CD14-positive monocyte (primary cell): Measurements from ENCODE around the gene PRR18. TPM values are rescaled to one million over a fixed set of nuclear protein-coding genes. Genes with fewer than 3 reads are reported as not detected.
A peak's percentile ranks its signal among the peaks of the same experiment; 100 is the strongest.

Source experiments
- DNase-seq, 3 donors: peaks; one replicate each; pipeline ENCODE4 v3.0.0-alpha.2; 2011 to 2022
- H2AFZ ChIP-seq: 2 replicates; pipeline ENCODE4 v1.6.0; 2012; ENCODE audit warnings: mild to moderate bottlenecking, low read depth, low read length, inconsistent platforms; ENCODE audit not compliant: insufficient read depth, poor library complexity, severe bottlenecking
- H3K27ac ChIP-seq, 2 donors: 1 replicate in 1 of 2; 2 replicates in 1 of 2; pipeline ENCODE4 v1.5.1; 2012 to 2013; ENCODE audit warnings: low read length in 2 of 2, control low read depth in 1 of 2, inconsistent platforms in 1 of 2, low read depth in 1 of 2, mild to moderate bottlenecking in 1 of 2
- H3K27me3 ChIP-seq, 2 donors: one replicate each; pipeline versions ENCODE4 v1.6.0 to v1.6.1; 2011 to 2013; ENCODE audit warnings: low read length in 2 of 2; ENCODE audit not compliant: control insufficient read depth in 2 of 2, insufficient read depth in 2 of 2
- H3K36me3 ChIP-seq, 2 donors: replicated peaks in 1 of 2; 1 replicate in 1 of 2; 2 replicates in 1 of 2; pipeline versions ENCODE4 v1.5.1 to v1.6.1; 2012 to 2013; ENCODE audit warnings: low read length in 2 of 2, control low read depth in 1 of 2, inconsistent platforms in 1 of 2, mild to moderate bottlenecking in 1 of 2; ENCODE audit not compliant: insufficient read depth in 2 of 2, control insufficient read depth in 1 of 2
- H3K4me1 ChIP-seq, 2 donors: 1 replicate in 1 of 2; 2 replicates in 1 of 2; pipeline versions ENCODE4 v1.5.1 to v1.6.1; 2012 to 2013; ENCODE audit warnings: low read length in 2 of 2, control low read depth in 1 of 2, inconsistent platforms in 1 of 2, mild to moderate bottlenecking in 1 of 2, moderate library complexity in 1 of 2; ENCODE audit not compliant: insufficient read depth in 2 of 2, control insufficient read depth in 1 of 2
- H3K4me2 ChIP-seq: replicated peaks from 2 replicates; pipeline ENCODE3; 2012; ENCODE audit warnings: low read length, moderate library complexity, mild to moderate bottlenecking; ENCODE audit not compliant: poor library complexity, severe bottlenecking; ENCODE audit errors: extremely low read depth
- H3K4me3 ChIP-seq, 3 experiments: fragments of 200-600 bp in 1 of 3; sonication (generic) in 1 of 3; replicated peaks in 1 of 3; 1 replicate in 2 of 3; 2 replicates in 1 of 3; pipeline ENCODE4 v1.5.1; 2011 to 2013; ENCODE audit warnings: low read length in 3 of 3, mild to moderate bottlenecking in 3 of 3, control low read depth in 2 of 3, low read depth in 2 of 3, inconsistent platforms in 1 of 3, moderate library complexity in 1 of 3
- H3K79me2 ChIP-seq: 2 replicates; pipeline ENCODE4 v1.6.0; 2012; ENCODE audit warnings: mild to moderate bottlenecking, control low read depth, inconsistent platforms, low read length, moderate library complexity; ENCODE audit not compliant: insufficient read depth
- H3K9ac ChIP-seq: 2 replicates; pipeline ENCODE4 v1.6.0; 2017; ENCODE audit warnings: low read length, mild to moderate bottlenecking; ENCODE audit not compliant: insufficient read depth, poor library complexity, severe bottlenecking
- H3K9me3 ChIP-seq, 2 donors: replicated peaks in 1 of 2; 1 replicate in 1 of 2; 2 replicates in 1 of 2; pipeline versions ENCODE4 v1.5.1 to v1.6.1; 2012 to 2013; ENCODE audit warnings: low read length in 2 of 2, control low read depth in 1 of 2; ENCODE audit not compliant: control insufficient read depth in 1 of 2, insufficient read depth in 1 of 2
- H4K20me1 ChIP-seq: 2 replicates; pipeline ENCODE4 v1.6.0; 2012; ENCODE audit warnings: mild to moderate bottlenecking, low read length, control low read depth, moderate library complexity; ENCODE audit not compliant: insufficient read depth
- H3K27ac Mint-ChIP-seq, 7 donors: one replicate each; pipeline ENCODE4 v1.8.0; 2020; ENCODE audit warnings: mild to moderate bottlenecking in 7 of 7, mixed read lengths in 7 of 7, moderate library complexity in 6 of 7, inconsistent platforms in 2 of 7
- H3K27me3 Mint-ChIP-seq, 3 donors: one replicate each; pipeline ENCODE4 v1.8.0; 2021 to 2022; ENCODE audit warnings: low read depth in 3 of 3, mild to moderate bottlenecking in 3 of 3, mixed read lengths in 3 of 3, moderate library complexity in 3 of 3, inconsistent platforms in 1 of 3
- H3K36me3 Mint-ChIP-seq, 2 donors: one replicate each; pipeline ENCODE4 v1.8.0; 2020; ENCODE audit warnings: mixed read lengths in 2 of 2, inconsistent platforms in 1 of 2, mild to moderate bottlenecking in 1 of 2
- H3K4me1 Mint-ChIP-seq: one replicate; pipeline ENCODE4 v1.8.0; 2020; ENCODE audit warnings: mild to moderate bottlenecking, mixed read lengths
- H3K4me3 Mint-ChIP-seq, 2 donors: one replicate each; pipeline ENCODE4 v1.8.0; 2020; ENCODE audit warnings: mild to moderate bottlenecking in 2 of 2, mixed read lengths in 2 of 2, moderate library complexity in 1 of 2
- H3K9me3 Mint-ChIP-seq, 7 donors: one replicate each; pipeline ENCODE4 v1.8.0; 2020 to 2022; ENCODE audit warnings: mixed read lengths in 7 of 7, mild to moderate bottlenecking in 6 of 7, moderate library complexity in 6 of 7, inconsistent platforms in 2 of 7
- WGBS: methylation state at CpG from one replicate; pipeline ENCODE4 v1.1.5; 2013; ENCODE audit warnings: missing lambda C conversion rate; ENCODE audit not compliant: insufficient coverage; 5-methylcytosine and 5-hydroxymethylcytosine counted together
- intact Hi-C, 2 donors: fragments of 100-400 bp; cut with micrococcal nuclease; formaldehyde crosslinking; loops; one replicate each; pipeline versions ENCODE4 v1.15.0 to v1.15.1; 2023
- polyA plus RNA-seq, 3 donors: library from polyadenylated mRNA; depleted of rRNA in 1 of 3; unstranded in 2 of 3; stranded (reverse) in 1 of 3; fragments of 300-500 nt in 2 of 3; fragments of >200 nt in 1 of 3; fragmentation: Illumina TruSeq in 2 of 3; gene quantifications; 1 replicate in 2 of 3; 2 replicates in 1 of 3; pipeline ENCODE4 v1.2.3, GENCODE V29; 2012 to 2021
- TF ChIP-seq, protein P1 (sequence below): fragments of 200-600 bp; IDR thresholded peaks from one replicate; pipeline ENCODE4 v1.8.0; 2022; ENCODE audit warnings: antibody characterized with exemption, mild to moderate bottlenecking

Gene PRR18
- polyA plus RNA-seq, 3 donors, result not detected

DNA sequence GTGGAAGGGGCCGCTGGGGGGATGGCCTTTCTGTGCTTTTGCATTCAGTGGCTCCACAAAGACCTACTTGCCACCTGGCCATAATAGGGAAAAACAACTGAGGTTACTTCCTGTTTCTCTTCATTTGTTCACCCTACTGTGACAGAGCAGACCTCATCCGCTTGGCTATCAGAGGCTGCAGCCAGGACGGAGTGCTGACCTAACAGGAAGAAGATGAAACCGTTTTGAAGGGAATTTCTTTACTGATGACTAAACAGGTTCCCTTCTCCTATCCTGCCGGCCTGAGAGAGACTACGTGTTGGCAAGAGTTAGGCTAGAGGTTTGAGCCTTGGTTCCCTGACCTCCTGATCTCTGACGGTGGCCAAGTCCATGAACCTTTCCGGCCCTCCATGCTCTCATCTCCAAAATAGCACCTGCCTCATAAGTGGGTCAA lies 21.3 kb downstream of the PRR18 start:
- Mint-ChIP-seq H3K4me3 (no peak overlapping the region), H3K36me3 (no peaks in the 10 kb centered on the region), H3K27ac (peak overlapping the region in 4 of 7 donors; percentile 4 to 85 (median 41)), H3K27me3 (peaks cover 2 to 6% (median 5%) of the 10 kb centered on the region in 3 donors), H3K4me1 (peaks cover 7% of the 10 kb centered on the region), H3K9me3 (no peaks in the 10 kb centered on the region)
- Histone ChIP-seq H3K9me3 (no peaks in the 10 kb centered on the region), H2AFZ (no peak overlapping the region), H3K36me3 (no peaks in the 10 kb centered on the region), H3K4me1 (no peaks in the 10 kb centered on the region), H3K4me2 (no peak overlapping the region), H3K27me3 (no peaks in the 10 kb centered on the region), H3K79me2 (no peaks in the 10 kb centered on the region), H3K4me3 (no peak overlapping the region), H3K9ac (no peak overlapping the region), H4K20me1 (no peaks in the 10 kb centered on the region), H3K27ac (no peak overlapping the region)
- intact Hi-C loops, result no loop called here
- peak; percentile 37 to 86 (median 39) for DNase-seq
- 80% methylated on average over 1 of the region's 8 CpGs for WGBS
- TF ChIP-seq, protein P1, sequence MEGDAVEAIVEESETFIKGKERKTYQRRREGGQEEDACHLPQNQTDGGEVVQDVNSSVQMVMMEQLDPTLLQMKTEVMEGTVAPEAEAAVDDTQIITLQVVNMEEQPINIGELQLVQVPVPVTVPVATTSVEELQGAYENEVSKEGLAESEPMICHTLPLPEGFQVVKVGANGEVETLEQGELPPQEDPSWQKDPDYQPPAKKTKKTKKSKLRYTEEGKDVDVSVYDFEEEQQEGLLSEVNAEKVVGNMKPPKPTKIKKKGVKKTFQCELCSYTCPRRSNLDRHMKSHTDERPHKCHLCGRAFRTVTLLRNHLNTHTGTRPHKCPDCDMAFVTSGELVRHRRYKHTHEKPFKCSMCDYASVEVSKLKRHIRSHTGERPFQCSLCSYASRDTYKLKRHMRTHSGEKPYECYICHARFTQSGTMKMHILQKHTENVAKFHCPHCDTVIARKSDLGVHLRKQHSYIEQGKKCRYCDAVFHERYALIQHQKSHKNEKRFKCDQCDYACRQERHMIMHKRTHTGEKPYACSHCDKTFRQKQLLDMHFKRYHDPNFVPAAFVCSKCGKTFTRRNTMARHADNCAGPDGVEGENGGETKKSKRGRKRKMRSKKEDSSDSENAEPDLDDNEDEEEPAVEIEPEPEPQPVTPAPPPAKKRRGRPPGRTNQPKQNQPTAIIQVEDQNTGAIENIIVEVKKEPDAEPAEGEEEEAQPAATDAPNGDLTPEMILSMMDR, result no peak

GRCh38 chr6:166285233-166285632 lies 23.0 kb downstream of the PRR18 start:
- no peak overlapping the region for H3K4me3 ChIP-seq
- Mint-ChIP-seq H3K36me3 (no peaks in the 10 kb centered on the region), H3K27me3 (peaks cover 4 to 8% (median 5%) of the 10 kb centered on the region in 3 donors), H3K9me3 (no peaks in the 10 kb centered on the region), H3K27ac (peak overlapping the region in 1 of 7 donors; percentile 27), H3K4me1 (peaks cover 7% of the 10 kb centered on the region), H3K4me3 (no peak overlapping the region)
- no peak for DNase-seq
- no peaks in the 10 kb centered on the region for H3K79me2 ChIP-seq
- H3K4me2 ChIP-seq, result no peak overlapping the region
- no peaks in the 10 kb centered on the region for H3K36me3 ChIP-seq
- TF ChIP-seq, protein P1, result no peak
- H3K9me3 ChIP-seq, result no peaks in the 10 kb centered on the region
- WGBS, result 100% methylated on average over 4 of the region's 6 CpGs
- H4K20me1 ChIP-seq, result no peaks in the 10 kb centered on the region
- intact Hi-C loops, result no loop called here
- H3K4me1 ChIP-seq, result no peaks in the 10 kb centered on the region
- no peak overlapping the region for H3K27ac ChIP-seq
- no peaks in the 10 kb centered on the region for H3K27me3 ChIP-seq
- no peak overlapping the region for H3K9ac ChIP-seq
- H2AFZ ChIP-seq, result no peak overlapping the region
